ENCODE results near the gene DLG4. TPM values are rescaled to one million over a fixed set of nuclear protein-coding genes. Genes with fewer than 3 reads are reported as not detected.
A peak's percentile ranks its signal among the peaks of the same experiment; 100 is the strongest.

The DLG4 gene
- total RNA-seq, 1 donor from 2014 or later: 45.6 TPM

DNA sequence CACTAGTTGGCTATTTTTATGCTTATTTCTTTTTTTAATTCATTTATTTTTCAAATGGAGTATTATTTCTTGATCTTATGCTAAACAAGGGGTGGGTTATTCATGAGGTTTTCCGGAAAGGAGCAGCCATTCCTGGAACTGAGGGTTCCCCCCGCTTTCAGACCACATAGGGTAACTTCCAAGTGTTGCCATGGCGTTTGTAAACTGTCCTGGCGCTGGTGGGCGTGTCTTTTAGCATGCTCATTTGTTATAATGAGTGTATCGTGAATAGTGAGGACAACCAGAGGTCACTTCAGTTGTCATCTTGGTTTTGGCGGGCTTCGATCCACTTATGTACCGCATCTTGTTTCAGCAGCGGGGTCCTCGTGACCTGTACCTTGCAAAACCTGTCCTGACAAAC, 75.4 kb downstream of the DLG4 start:
- Histone ChIP-seq H3K4me2 (ENCODE audit: low read length) (no peak overlapping the region), H3K4me1 (ENCODE audit: insufficient read depth, low read length) (no peaks in the 10 kb centered on the region), H3K36me3 (ENCODE audit: insufficient read depth, low read length) (no peaks in the 10 kb centered on the region), H3K4me3 (ENCODE audit: insufficient read depth, low read depth, low read length) (no peak overlapping the region), H4K20me1 (ENCODE audit: insufficient read depth, low read length) (no peaks in the 10 kb centered on the region), H3K9me3 (ENCODE audit: insufficient read depth, low read depth, low read length) (no peaks in the 10 kb centered on the region), H3K9ac (ENCODE audit: low read length) (no peak overlapping the region), H3K27me3 (ENCODE audit: insufficient read depth, low read length) (peaks cover 27% of the 10 kb centered on the region), H3K27ac (ENCODE audit: low read depth, low read length) (no peak overlapping the region), H2AFZ (ENCODE audit: low read depth, low read length) (no peak overlapping the region), H3K79me2 (ENCODE audit: insufficient read depth, low read length) (no peaks in the 10 kb centered on the region)
- H3K27me3 Mint-ChIP-seq (ENCODE audit: low read depth, unreplicated experiment): peaks cover 27% of the 10 kb centered on the region
- peaks cover 2% of the 10 kb centered on the region for H3K9me3 Mint-ChIP-seq (ENCODE audit: unreplicated experiment)
- FAIRE-seq: no peak
- no peak overlapping the region for H3K27ac Mint-ChIP-seq (ENCODE audit: unreplicated experiment)
- H3K36me3 Mint-ChIP-seq (ENCODE audit: low read depth, unreplicated experiment): no peaks in the 10 kb centered on the region
- peaks cover 2% of the 10 kb centered on the region for H3K4me1 Mint-ChIP-seq (ENCODE audit: low read depth, unreplicated experiment)
- peak; percentile 7 for DNase-seq (ENCODE audit: low read depth)
- peak overlapping the region; percentile 40 for H3K4me3 Mint-ChIP-seq (ENCODE audit: unreplicated experiment)
- TF ChIP-seq CTCF (IDR thresholded peaks at IDR 0.05; ENCODE audit: insufficient read depth, low read depth, low read length) (no peak), EZH2 (IDR thresholded peaks at IDR 0.05; ENCODE audit: insufficient read depth, low read length) (no peak)

DNA sequence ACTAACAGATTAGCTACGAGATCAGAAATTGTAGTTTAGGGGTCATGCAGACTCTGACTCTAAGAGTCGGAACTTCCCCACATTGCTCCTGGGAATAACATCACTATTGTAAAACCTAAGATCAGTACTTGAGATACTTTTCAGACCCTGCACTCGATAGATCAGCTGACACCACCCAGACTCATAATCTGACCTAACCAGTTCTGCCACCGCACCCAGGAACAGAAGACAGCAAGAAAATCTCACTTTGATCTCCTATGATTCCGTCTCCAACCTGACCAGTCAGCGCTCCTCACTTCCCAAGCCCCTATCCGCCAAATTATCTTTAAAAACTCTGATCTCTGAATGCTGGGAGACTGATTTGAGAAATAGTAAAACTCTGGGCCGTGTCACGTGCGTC, 77.8 kb downstream of the DLG4 start:
- FAIRE-seq (no peak), DNase-seq (ENCODE audit: low read depth) (no peak)
- Histone ChIP-seq H2AFZ (ENCODE audit: low read depth, low read length) (no peak overlapping the region), H3K4me2 (ENCODE audit: low read length) (no peak overlapping the region), H3K27ac (ENCODE audit: low read depth, low read length) (no peak overlapping the region), H3K36me3 (ENCODE audit: insufficient read depth, low read length) (no peaks in the 10 kb centered on the region), H3K9ac (ENCODE audit: low read length) (no peak overlapping the region), H4K20me1 (ENCODE audit: insufficient read depth, low read length) (no peaks in the 10 kb centered on the region), H3K4me3 (ENCODE audit: insufficient read depth, low read depth, low read length) (no peak overlapping the region), H3K79me2 (ENCODE audit: insufficient read depth, low read length) (no peaks in the 10 kb centered on the region), H3K4me1 (ENCODE audit: insufficient read depth, low read length) (no peaks in the 10 kb centered on the region), H3K9me3 (ENCODE audit: insufficient read depth, low read depth, low read length) (no peaks in the 10 kb centered on the region), H3K27me3 (ENCODE audit: insufficient read depth, low read length) (peaks cover 36% of the 10 kb centered on the region)
- TF ChIP-seq EZH2 (IDR thresholded peaks at IDR 0.05; ENCODE audit: insufficient read depth, low read length) (no peak), CTCF (IDR thresholded peaks at IDR 0.05; ENCODE audit: insufficient read depth, low read depth, low read length) (no peak)
- peaks cover 2% of the 10 kb centered on the region for H3K9me3 Mint-ChIP-seq (ENCODE audit: unreplicated experiment)
- peaks cover 25% of the 10 kb centered on the region for H3K27me3 Mint-ChIP-seq (ENCODE audit: low read depth, unreplicated experiment)
- no peaks in the 10 kb centered on the region for H3K36me3 Mint-ChIP-seq (ENCODE audit: low read depth, unreplicated experiment)
- peaks cover 2% of the 10 kb centered on the region for H3K4me1 Mint-ChIP-seq (ENCODE audit: low read depth, unreplicated experiment)
- H3K27ac Mint-ChIP-seq (ENCODE audit: unreplicated experiment): no peak overlapping the region
- no peak overlapping the region for H3K4me3 Mint-ChIP-seq (ENCODE audit: unreplicated experiment)

DNA sequence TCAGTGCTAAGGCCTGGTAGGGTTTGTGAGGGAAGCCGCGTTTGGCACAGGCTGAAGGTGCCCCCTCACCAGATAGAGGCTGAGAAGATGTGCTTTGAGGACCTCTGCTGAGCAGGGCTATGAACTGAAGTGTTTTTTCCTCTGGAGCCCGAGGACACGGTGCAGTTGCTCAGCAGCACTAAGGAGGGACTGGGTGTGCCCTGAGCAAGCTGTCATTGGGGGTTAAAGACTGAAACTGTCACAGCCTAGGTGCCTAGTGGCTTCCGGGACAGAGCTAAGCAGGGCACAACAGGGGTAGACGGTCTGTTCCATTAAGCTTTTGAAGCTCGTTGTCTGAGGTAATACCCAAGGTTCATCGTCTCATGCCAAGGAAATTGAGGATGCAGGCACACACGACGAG, 80.2 kb downstream of the DLG4 start:
- FAIRE-seq: no peak
- no peaks in the 10 kb centered on the region for H3K79me2 ChIP-seq (ENCODE audit: insufficient read depth, low read length)

More for the DNA sequence above, 80.2 kb downstream of the DLG4 start:
- Histone ChIP-seq H3K4me3 (ENCODE audit: insufficient read depth, low read depth, low read length) (no peak overlapping the region), H3K9ac (ENCODE audit: low read length) (no peak overlapping the region), H2AFZ (ENCODE audit: low read depth, low read length) (no peak overlapping the region), H3K9me3 (ENCODE audit: insufficient read depth, low read depth, low read length) (no peaks in the 10 kb centered on the region), H3K4me2 (ENCODE audit: low read length) (no peak overlapping the region), H3K27me3 (ENCODE audit: insufficient read depth, low read length) (peaks cover 27% of the 10 kb centered on the region), H3K36me3 (ENCODE audit: insufficient read depth, low read length) (no peaks in the 10 kb centered on the region), H3K4me1 (ENCODE audit: insufficient read depth, low read length) (no peaks in the 10 kb centered on the region), H3K27ac (ENCODE audit: low read depth, low read length) (no peak overlapping the region), H4K20me1 (ENCODE audit: insufficient read depth, low read length) (no peaks in the 10 kb centered on the region)
- no peak overlapping the region for H3K4me3 Mint-ChIP-seq (ENCODE audit: unreplicated experiment)
- H3K9me3 Mint-ChIP-seq (ENCODE audit: unreplicated experiment): peaks cover 2% of the 10 kb centered on the region
- no peak overlapping the region for H3K27ac Mint-ChIP-seq (ENCODE audit: unreplicated experiment)
- H3K36me3 Mint-ChIP-seq (ENCODE audit: low read depth, unreplicated experiment): no peaks in the 10 kb centered on the region
- no peak for TF ChIP-seq EZH2 (IDR thresholded peaks at IDR 0.05; ENCODE audit: insufficient read depth, low read length)
- no peaks in the 10 kb centered on the region for H3K4me1 Mint-ChIP-seq (ENCODE audit: low read depth, unreplicated experiment)
- no peak for DNase-seq (ENCODE audit: low read depth)
- H3K27me3 Mint-ChIP-seq (ENCODE audit: low read depth, unreplicated experiment): peaks cover 25% of the 10 kb centered on the region
